ENCODE measurements around the gene CALN1.

DNA sequence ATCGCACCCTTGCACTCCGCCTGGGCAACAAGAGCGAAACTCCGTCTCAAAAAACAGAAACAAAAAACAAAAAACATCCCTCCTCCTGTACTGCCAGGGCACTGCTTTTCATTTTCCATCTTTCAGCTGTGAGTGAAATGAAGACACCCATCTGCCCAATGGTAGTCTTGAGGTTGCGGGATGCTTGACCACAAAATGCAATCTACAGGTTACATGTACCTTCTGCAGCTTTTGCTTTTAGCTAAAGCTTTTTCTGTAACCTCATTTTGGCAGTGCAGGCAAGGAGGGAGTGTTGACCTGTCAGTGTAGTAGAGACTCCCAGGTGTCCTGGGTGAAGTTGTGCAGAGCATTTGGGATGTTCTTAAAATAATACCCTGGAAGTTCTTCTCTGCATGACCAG lies 476.5 kb downstream of the CALN1 start:
- no peak for TF ChIP-seq GATA3 (IDR thresholded peaks at IDR 0.05; ENCODE audit: low read depth, low read length)
- no peak for TF ChIP-seq GATA2 (IDR thresholded peaks at IDR 0.05; ENCODE audit: low read depth, low read length)

Measured in SH-SY5Y (cell line).